B cell (primary cell): ENCODE data around the gene PLCG2. TPM values are rescaled to one million over a fixed set of nuclear protein-coding genes. Genes with fewer than 3 reads are reported as not detected.

Experiments
- ATAC-seq: fragments of 200-7000 bp; cut with Tn5 transposase; one replicate; pipeline ENCODE4 v1.10.0; 2021; ENCODE audit warnings: low read depth, mild to moderate bottlenecking, moderate number of reproducible peaks, moderate library complexity
- CTCF ChIA-PET: fragments of 350-600 bp; sonication (Branson Sonifier 250); formaldehyde crosslinking; loops from one replicate; lab custom pipeline; 2021; ENCODE audit warnings: antibody characterized with exemption, inconsistent platforms; lab: Charles Lee
- POLR2A ChIA-PET: fragments of 350-600 bp; sonication (Branson Sonifier 250); formaldehyde crosslinking; loops from one replicate; lab custom pipeline; 2021; ENCODE audit warnings: antibody characterized with exemption; lab: Charles Lee
- DNase-seq: peaks from one replicate; pipeline ENCODE4 v3.0.0; 2013
- H2AFZ ChIP-seq: 2 replicates; pipeline ENCODE4 v1.6.1; 2012; ENCODE audit warnings: mild to moderate bottlenecking, low read depth, low read length; ENCODE audit not compliant: insufficient read depth, poor library complexity, severe bottlenecking
- H3K27ac ChIP-seq, 2 donors: 1 replicate in 1 of 2; 2 replicates in 1 of 2; pipeline ENCODE4 v1.5.1; 2012 to 2013; ENCODE audit warnings: low read length in 2 of 2, mild to moderate bottlenecking in 2 of 2, moderate library complexity in 1 of 2
- H3K27me3 ChIP-seq, 4 experiments: fragments of 200-600 bp in 1 of 4; sonication (generic) in 1 of 4; replicated peaks in 1 of 4; 1 replicate in 2 of 4; 2 replicates in 2 of 4; pipeline versions ENCODE4 v1.6.1 to v1.7.0; 2013 to 2016; ENCODE audit warnings: low read length in 3 of 4, mild to moderate bottlenecking in 2 of 4, mixed read lengths in 1 of 4, moderate library complexity in 1 of 4; ENCODE audit not compliant: insufficient read depth in 4 of 4, control insufficient read depth in 3 of 4; ENCODE audit errors: control extremely low read depth in 1 of 4
- H3K36me3 ChIP-seq, 2 experiments: replicated peaks in 1 of 2; 1 replicate in 1 of 2; 2 replicates in 1 of 2; pipeline versions ENCODE4 v1.6.1 to v1.7.1; 2013; ENCODE audit warnings: low read length in 1 of 2; ENCODE audit not compliant: insufficient read depth in 2 of 2, control insufficient read depth in 1 of 2; ENCODE audit errors: control extremely low read depth in 1 of 2, extremely low read depth in 1 of 2
- H3K4me1 ChIP-seq, 2 donors: fragments of 200-600 bp in 1 of 2; sonication (generic) in 1 of 2; 1 replicate in 1 of 2; 2 replicates in 1 of 2; pipeline versions ENCODE4 v1.5.1 to v1.6.1; 2013 to 2017; ENCODE audit warnings: low read length in 2 of 2; ENCODE audit not compliant: control insufficient read depth in 2 of 2, insufficient read depth in 2 of 2
- H3K4me2 ChIP-seq: replicated peaks from 2 replicates; pipeline ENCODE3; 2012; ENCODE audit warnings: mild to moderate bottlenecking, low read depth, low read length; ENCODE audit not compliant: poor library complexity, severe bottlenecking
- H3K4me3 ChIP-seq, 5 experiments: fragments of 200-600 bp in 1 of 5; sonication (generic) in 1 of 5; 1 replicate in 3 of 5; 2 replicates in 2 of 5; pipeline versions ENCODE4 v1.5.1 to v1.7.0; 2011 to 2016; ENCODE audit warnings: low read length in 4 of 5, mild to moderate bottlenecking in 4 of 5, low read depth in 2 of 5, control low read depth in 1 of 5, moderate library complexity in 1 of 5; ENCODE audit not compliant: insufficient read depth in 1 of 5; ENCODE audit errors: control extremely low read depth in 1 of 5, extremely low read depth in 1 of 5
- H3K79me2 ChIP-seq: fragments of 200-600 bp; sonication (generic); one replicate; pipeline ENCODE4 v1.6.0; 2016; ENCODE audit warnings: low read length; ENCODE audit not compliant: control insufficient read depth, insufficient read depth
- H3K9ac ChIP-seq: fragments of 200-600 bp; sonication (generic); 2 replicates; pipeline ENCODE4 v1.6.1; 2017; ENCODE audit warnings: mild to moderate bottlenecking, low read length, moderate library complexity
- H3K9me3 ChIP-seq, 3 donors: one replicate each; pipeline versions ENCODE4 v1.6.1 to v1.7.1; 2013; ENCODE audit warnings: low read length in 2 of 3; ENCODE audit not compliant: control insufficient read depth in 2 of 3, insufficient read depth in 1 of 3; ENCODE audit errors: control extremely low read depth in 1 of 3
- H4K20me1 ChIP-seq: 2 replicates; pipeline ENCODE4 v1.6.0; 2012; ENCODE audit warnings: mild to moderate bottlenecking, low read length; ENCODE audit not compliant: insufficient read depth, control insufficient read depth, poor library complexity, severe bottlenecking
- H3K27ac Mint-ChIP-seq: one replicate; pipeline ENCODE4 v1.8.0; 2021; ENCODE audit warnings: mixed read lengths
- H3K27me3 Mint-ChIP-seq: one replicate; pipeline ENCODE4 v1.8.0; 2021; ENCODE audit warnings: mixed read lengths
- H3K4me1 Mint-ChIP-seq: one replicate; pipeline ENCODE4 v1.8.0; 2021; ENCODE audit warnings: mixed read lengths
- H3K4me3 Mint-ChIP-seq: one replicate; pipeline ENCODE4 v1.8.0; 2021; ENCODE audit warnings: mixed read lengths
- H3K9me3 Mint-ChIP-seq: one replicate; pipeline ENCODE4 v1.8.0; 2022; ENCODE audit warnings: mixed read lengths; ENCODE audit not compliant: insufficient read depth
- EZH2 ChIP-seq: IDR thresholded peaks from 2 replicates; pipeline ENCODE4 v1.6.1; 2012; ENCODE audit warnings: borderline replicate concordance, low read depth, mild to moderate bottlenecking, moderate library complexity, low read length; ENCODE audit not compliant: insufficient read depth, poor library complexity, severe bottlenecking
- WGBS: methylation state at CpG from one replicate; pipeline ENCODE4 v1.1.5; 2013; ENCODE audit warnings: missing lambda C conversion rate; ENCODE audit not compliant: insufficient coverage; 5-methylcytosine and 5-hydroxymethylcytosine counted together
- intact Hi-C: fragments of 100-400 bp; cut with micrococcal nuclease; formaldehyde crosslinking; loops from one replicate; pipeline ENCODE4 v1.10.0; 2022
- polyA plus RNA-seq: library from polyadenylated mRNA; depleted of rRNA; stranded (reverse); fragments of >200 nt; gene quantifications from 2 replicates; pipeline ENCODE4 v1.2.3, GENCODE V29; 2012
- total RNA-seq, 2 donors: library from RNA; stranded (reverse); fragments of 120-200 nt in 1 of 2; gene quantifications; 1 replicate in 1 of 2; 2 replicates in 1 of 2; pipeline versions ENCODE4 v1.2.3 to v1.2.4, GENCODE V29; 2013 to 2022
- TF ChIP-seq, protein P1 (sequence below): fragments of 200-600 bp; IDR thresholded peaks from one replicate; pipeline ENCODE4 v1.8.0; 2022; ENCODE audit warnings: antibody characterized with exemption, mild to moderate bottlenecking

PLCG2 gene
- total and polyA plus RNA-seq, 2 donors (not counting 1 experiment from before 2014, with no cell fraction given), result 194 to 812 TPM

GRCh38 chr16:81808933-81809480 lies 29.9 kb downstream of the PLCG2 start:
- Histone ChIP-seq H2AFZ (no peak overlapping the region), H3K27ac (peak overlapping the region; percentile 85 to 94), H3K9ac (peak overlapping the region; percentile 41), H3K27me3 (no peaks in the 10 kb centered on the region), H3K4me2 (peak overlapping the region; percentile 69), H3K36me3 (peaks cover 2 to 20% of the 10 kb centered on the region in 2 experiments), H4K20me1 (peaks cover 10% of the 10 kb centered on the region), H3K4me3 (peak overlapping the region in 4 of 5 experiments; percentile 5 to 43 (median 20)), H3K9me3 (peaks cover 0 to 6% (median 0%) of the 10 kb centered on the region in 3 donors), H3K4me1 (peaks cover 87 to 91% of the 10 kb centered on the region in 2 donors), H3K79me2 (peaks cover 91% of the 10 kb centered on the region)
- ATAC-seq (peak; percentile 78), DNase-seq (peak; percentile 91)
- POLR2A ChIA-PET, result interaction anchor here (0.6 to 6.5 kb wide), 12 partner anchors 9 to 69 kb away, joined by 3 to 66 read pairs (median 6); partner anchors contain the start of gene PLCG2
- Mint-ChIP-seq H3K9me3 (peaks cover 3% of the 10 kb centered on the region), H3K27ac (peak overlapping the region; percentile 97), H3K27me3 (no peaks in the 10 kb centered on the region), H3K4me1 (peaks cover 96% of the 10 kb centered on the region), H3K4me3 (peak overlapping the region; percentile 77)
- CTCF ChIA-PET, result interaction anchor here (0.7 to 4.0 kb wide), 21 partner anchors 10 to 70 kb away, joined by 3 to 25 read pairs (median 4); no protein-coding TSS in a partner anchor
- WGBS, result 48% methylated on average over 3 of the region's 3 CpGs
- intact Hi-C loops, result loop anchor here (1.0 to 2.0 kb wide), 3 partner anchors 12 to 28 kb away; no protein-coding TSS in a partner anchor
- TF ChIP-seq, protein P1, sequence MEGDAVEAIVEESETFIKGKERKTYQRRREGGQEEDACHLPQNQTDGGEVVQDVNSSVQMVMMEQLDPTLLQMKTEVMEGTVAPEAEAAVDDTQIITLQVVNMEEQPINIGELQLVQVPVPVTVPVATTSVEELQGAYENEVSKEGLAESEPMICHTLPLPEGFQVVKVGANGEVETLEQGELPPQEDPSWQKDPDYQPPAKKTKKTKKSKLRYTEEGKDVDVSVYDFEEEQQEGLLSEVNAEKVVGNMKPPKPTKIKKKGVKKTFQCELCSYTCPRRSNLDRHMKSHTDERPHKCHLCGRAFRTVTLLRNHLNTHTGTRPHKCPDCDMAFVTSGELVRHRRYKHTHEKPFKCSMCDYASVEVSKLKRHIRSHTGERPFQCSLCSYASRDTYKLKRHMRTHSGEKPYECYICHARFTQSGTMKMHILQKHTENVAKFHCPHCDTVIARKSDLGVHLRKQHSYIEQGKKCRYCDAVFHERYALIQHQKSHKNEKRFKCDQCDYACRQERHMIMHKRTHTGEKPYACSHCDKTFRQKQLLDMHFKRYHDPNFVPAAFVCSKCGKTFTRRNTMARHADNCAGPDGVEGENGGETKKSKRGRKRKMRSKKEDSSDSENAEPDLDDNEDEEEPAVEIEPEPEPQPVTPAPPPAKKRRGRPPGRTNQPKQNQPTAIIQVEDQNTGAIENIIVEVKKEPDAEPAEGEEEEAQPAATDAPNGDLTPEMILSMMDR, result no peak
- no peak for TF ChIP-seq EZH2

DNA sequence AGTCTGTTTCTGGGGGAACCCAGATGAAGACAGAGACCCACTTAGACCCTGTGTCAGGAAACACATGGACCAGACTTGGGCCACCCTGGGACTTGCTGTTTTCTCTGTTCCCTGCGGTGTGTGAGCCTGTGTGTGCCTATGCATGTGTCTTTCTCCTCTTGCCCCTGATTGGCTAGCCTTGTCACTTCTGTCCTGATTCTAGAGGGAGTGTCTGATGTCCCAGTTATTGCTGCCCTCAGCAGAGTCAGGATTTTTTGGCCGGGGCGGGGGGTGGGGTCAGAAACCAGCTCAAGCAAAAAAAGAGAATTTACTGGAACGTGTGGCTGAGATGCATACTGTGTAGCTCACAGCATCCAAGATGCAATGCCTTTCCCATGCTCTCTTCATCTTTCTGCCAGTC lies 30.5 kb downstream of the PLCG2 start:
- DNase-seq (no peak), ATAC-seq (peak; percentile 4)
- Mint-ChIP-seq H3K27me3 (no peaks in the 10 kb centered on the region), H3K27ac (peak overlapping the region; percentile 97), H3K4me1 (peaks cover 96% of the 10 kb centered on the region), H3K9me3 (no peaks in the 10 kb centered on the region), H3K4me3 (peak overlapping the region; percentile 77)
- Histone ChIP-seq H3K4me3 (peak overlapping the region in 4 of 5 experiments; percentile 5 to 43 (median 20)), H3K9me3 (peaks cover 0 to 6% (median 0%) of the 10 kb centered on the region in 3 donors), H3K4me1 (peaks cover 87 to 91% of the 10 kb centered on the region in 2 donors), H2AFZ (no peak overlapping the region), H3K36me3 (peaks cover 2 to 18% of the 10 kb centered on the region in 2 experiments), H3K9ac (peak overlapping the region; percentile 41), H3K79me2 (peaks cover 91% of the 10 kb centered on the region), H4K20me1 (peaks cover 10% of the 10 kb centered on the region), H3K27me3 (no peaks in the 10 kb centered on the region), H3K4me2 (peak overlapping the region; percentile 69), H3K27ac (peak overlapping the region; percentile 85 to 94)
- intact Hi-C loops, result loop anchor here (1.0 to 2.0 kb wide), 3 partner anchors 12 to 27 kb away; no protein-coding TSS in a partner anchor
- TF ChIP-seq EZH2, result no peak
- TF ChIP-seq, protein P1, result no peak
- CTCF ChIA-PET, result interaction anchor here (0.7 to 4.0 kb wide), 15 partner anchors 9 to 71 kb away, joined by 3 to 25 read pairs (median 5); no protein-coding TSS in a partner anchor
- POLR2A ChIA-PET, result interaction anchor here (0.6 to 6.5 kb wide), 9 partner anchors 8 to 70 kb away, joined by 3 to 66 read pairs (median 9); partner anchors contain the start of gene PLCG2
- WGBS, result 34% methylated on average over 4 of the region's 4 CpGs
